Fibroblast of skin of right biceps (primary cell): ENCODE measurements around the gene OR6N1.

Experiments used
- DNase-seq: peaks from one replicate; pipeline ENCODE4 v3.0.0-alpha.2; 2013

The OR6N1 gene

GRCh38 chr1:158771950-158772866, at the start of gene OR6N1:
Gene OR6N1 (minus strand): TSS chr1:158772195. CDS start chr1:158766682, 5,513 bp downstream.
- no peak for DNase-seq

DNA sequence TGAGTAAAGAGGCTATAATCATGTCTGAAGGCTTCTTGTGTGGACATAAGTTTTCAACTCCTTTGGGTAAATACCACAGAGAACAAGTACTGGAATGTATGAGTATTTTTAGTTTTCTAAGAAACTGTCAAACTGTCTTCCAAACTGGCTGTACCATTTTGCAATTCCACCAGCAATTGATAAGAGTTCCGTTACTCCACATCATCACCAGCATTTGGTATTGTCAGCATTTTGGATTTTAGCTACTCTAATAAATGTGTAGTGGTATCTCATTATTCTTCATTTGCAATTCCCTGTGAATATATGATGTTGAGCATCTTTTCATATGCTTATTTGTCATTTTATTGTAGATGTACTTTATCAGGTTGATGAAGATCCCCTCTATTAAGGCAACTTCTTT, 49.7 kb upstream of the OR6N1 start:
- no peak for DNase-seq

DNA sequence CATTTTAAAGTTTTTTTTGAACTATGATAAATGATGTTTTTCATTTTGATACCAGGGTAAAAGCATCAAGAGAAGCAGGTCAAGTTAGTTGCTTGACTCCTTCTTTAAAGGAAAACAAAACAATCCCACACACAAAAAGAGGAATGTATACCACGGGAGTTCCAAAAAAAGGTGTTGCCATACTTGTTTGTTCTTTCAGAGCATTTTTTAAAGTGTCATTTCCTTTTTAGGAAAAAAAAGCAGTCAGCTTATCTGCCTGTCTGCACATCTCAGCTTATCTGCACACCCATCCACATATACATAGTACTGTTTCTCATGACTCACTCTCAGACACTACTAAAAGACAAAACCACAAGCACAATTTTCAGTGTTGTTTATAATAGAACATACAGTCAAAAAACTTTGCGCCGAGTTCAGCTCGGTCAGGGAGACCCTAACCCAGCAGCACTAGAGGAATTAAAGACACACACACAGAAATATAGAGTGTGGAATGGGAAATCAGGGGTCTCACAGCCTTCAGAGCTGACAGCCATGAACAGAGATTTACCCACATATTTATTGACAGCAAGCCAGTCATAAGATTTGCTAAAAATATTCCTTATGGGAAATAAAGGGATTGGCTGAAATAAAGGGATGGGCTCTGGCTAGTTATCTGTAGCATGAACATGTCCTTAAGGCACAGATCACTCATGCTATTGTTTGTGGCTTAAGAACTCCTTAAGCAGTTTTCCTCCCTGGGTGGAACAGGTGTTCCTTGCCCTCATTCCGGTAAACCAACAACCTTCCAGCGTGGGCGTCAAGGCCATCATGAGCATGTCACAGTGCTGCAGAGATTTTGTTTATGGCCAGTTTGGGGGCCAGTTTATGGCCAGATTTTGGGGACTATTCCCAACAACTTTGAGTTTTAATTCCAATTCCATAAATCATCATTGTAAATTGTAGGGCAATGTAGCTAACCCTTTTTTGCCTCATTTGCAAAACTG, 47.8 kb upstream of the OR6N1 start:
- DNase-seq: no peak

- no peak for DNase-seq
Observed at GRCh38 chr1:158818975-158819431, 47.0 kb upstream of the OR6N1 start.

DNA sequence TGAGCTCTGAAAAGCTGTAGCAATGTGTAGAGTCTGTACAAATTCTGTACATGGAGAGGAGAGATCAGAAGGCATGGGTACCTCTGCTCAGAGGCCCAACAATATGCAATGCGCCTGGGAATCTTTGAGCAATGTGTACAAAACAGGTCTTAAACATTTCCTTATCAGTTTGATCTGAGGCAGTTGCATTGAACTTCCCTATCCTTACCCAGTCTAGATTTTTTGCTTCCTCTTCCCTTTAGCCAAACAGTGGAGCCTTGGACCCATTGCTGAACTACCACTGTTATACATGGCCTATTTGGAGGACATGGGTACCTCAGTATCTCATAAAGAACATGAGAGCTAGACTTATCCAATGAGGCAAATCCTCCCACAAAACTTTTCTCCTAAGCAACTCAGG, 46.6 kb upstream of the OR6N1 start:
- no peak for DNase-seq

DNA sequence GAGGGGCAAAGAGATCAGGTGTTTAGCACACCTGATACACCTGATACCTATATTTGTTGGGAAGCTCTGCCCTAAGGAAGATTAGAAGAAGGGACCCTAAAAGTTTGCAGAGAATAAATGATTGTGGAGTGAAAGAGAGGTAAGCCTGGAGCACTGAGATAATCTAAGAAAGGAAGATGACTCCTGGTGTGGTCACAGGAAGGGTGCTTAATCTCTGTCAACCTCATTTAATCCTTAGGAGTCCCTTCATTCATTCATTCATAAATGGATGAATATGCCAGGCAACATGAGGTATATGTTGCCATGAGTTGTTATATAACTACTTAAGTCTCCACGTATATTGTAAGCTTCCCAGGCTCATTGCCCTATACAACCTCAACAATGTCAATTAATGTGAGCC, 43.0 kb upstream of the OR6N1 start:
- DNase-seq: no peak

DNA sequence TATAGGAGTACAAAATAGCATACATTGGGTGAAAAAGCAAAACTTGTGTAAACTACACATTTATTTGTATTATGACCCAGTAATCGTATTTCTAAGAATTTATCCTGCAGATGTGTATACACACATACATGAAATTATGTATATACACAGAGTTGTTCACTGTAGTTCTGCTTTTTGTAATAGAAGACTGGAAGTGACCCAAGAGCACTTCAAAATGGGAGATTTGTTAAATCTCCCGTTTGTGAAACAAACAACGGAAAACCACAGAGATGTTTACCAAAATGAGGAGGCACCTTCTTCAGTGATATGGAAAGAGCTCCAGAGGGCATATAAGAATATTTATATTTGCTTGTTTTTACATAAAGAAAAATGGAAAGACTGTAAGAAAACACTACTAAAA, 41.2 kb upstream of the OR6N1 start:
- no peak for DNase-seq

DNA sequence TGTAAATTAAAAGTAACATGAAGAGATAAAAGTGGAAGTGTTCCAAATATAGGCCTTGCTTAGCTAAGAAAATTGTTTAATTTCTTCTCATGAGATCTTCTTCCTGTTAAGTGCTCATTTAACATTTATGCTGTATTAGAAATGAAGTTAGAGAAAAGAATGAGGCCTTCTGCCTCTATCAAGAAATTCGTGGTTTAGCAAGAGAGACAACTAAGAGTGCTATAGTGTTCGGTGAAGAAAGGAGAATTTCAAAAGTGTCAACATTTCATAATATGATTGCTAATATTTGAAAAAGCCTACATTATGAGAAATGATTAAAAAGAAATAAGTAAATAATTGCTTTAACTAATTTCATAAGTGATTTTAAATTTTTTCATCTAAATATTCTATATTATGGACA, 40.3 kb upstream of the OR6N1 start:
- DNase-seq: no peak

DNA sequence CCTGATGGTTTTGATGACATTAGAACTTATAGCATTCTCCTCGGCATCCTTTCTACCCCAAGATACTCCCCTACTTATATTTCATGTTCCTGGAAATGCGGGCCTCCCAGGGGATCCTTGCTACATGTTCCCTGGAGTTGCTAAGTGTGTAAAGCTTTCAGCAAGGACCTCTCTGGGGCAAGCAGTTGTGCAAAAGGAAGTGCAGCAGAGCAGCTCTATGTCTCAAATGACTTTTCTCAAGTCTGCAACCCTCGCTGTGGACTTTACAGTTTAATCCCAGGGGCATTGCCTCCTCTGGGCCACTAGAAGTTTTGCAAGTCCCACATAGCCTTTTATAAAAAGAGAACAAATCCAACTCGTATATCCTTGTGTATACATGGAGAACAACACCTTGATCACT, 38.3 kb upstream of the OR6N1 start:
- no peak for DNase-seq

DNA sequence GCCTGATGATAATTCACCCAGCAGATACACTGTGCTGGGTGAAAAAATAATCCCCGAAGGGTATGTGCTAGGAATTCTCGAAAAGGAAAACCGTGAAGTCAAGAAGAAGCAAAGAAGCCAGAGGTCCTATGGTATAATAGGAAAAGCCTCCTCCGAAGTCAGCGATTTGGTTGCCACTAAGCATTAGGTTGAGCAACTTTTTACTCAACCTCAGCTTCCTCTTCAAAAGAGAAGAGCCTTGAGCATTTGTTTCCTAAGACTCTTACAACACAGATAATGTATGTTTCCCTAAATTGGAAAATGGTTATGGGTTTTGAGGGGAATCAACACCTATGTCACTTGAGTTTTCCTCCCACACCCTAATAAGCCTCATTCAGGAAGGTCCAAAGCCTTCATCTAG, 37.9 kb upstream of the OR6N1 start:
- DNase-seq: no peak

- no peak for DNase-seq
Observed at GRCh38 chr1:158809256-158809655, 37.3 kb upstream of the OR6N1 start.

- no peak for DNase-seq
Observed at GRCh38 chr1:158806916-158807536, 35.0 kb upstream of the OR6N1 start.

GRCh38 chr1:158803678-158804077, 31.7 kb upstream of the OR6N1 start:
- DNase-seq: no peak

GRCh38 chr1:158801396-158801795, 29.4 kb upstream of the OR6N1 start:
- DNase-seq: no peak

- DNase-seq: no peak
Observed at GRCh38 chr1:158800526-158800925, 28.5 kb upstream of the OR6N1 start.

- DNase-seq: no peak
Observed at GRCh38 chr1:158799689-158800088, 27.7 kb upstream of the OR6N1 start.

DNA sequence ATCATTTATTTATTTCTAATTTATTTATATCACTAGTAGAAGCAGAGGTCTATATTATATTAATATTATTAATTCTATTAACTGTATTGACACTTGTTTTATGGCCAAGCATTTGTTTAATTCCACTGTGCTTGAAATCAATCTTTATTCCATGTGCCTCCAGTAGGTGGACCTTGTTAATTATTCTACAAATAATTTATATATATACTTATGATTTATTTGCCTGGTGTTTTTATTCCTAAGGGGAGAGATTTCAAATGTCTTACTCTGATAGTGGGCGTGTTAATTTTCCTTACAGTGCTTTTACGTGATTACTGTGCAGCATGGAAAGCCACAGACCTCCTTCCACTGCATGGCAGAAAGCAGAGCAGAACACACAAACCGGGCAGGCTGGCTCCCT, 26.5 kb upstream of the OR6N1 start:
- DNase-seq: no peak

- no peak for DNase-seq
Observed at GRCh38 chr1:158794247-158794646, 22.3 kb upstream of the OR6N1 start.

DNA sequence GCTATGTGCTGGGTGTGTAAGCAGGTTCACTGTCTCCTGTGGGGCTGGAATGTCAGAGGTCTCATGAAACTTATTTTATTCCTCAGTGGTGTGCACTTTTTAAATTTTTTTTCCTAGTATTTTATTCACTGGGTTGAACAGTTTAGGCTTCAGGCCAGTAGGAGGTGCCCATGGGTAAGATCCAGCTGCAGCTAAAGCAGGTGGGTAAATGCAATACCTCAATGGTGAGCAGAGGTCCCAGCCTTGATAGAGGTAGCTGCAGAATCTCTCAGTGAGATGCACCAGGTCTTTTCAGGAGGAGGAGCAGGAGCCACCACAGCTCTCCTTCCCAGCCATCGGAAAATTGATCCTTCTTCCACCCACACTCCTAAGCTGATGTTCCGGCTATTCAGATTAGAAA, 21.6 kb upstream of the OR6N1 start:
- DNase-seq: no peak

DNA sequence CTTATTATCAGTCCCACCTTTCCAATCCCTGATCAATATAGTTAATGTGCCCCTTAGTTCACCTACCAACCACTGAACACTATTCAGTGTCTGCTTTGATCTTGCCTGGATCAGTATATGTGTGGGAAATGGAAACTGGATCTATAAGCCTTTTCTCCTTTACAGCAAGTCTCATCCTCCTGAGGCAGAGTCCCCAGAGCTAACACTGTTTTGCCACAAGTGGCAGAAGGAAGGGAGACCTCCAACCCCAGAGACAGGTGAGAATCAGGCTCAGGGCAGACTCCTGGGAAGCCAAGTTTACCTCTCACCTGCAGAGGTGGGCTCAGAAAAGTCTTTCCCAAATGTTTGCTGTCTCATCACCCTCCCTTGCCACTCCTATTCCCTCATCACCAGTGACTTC, 9.1 kb upstream of the OR6N1 start, which contains the start of gene OR6N2:
Gene OR6N2, minus strand, starts transcription at position 101 of the 400 bp plus-strand sequence. CDS start 3,569 bp downstream, outside the sequence.
- DNase-seq: no peak

GRCh38 chr1:158754420-158754819, 17.6 kb downstream of the OR6N1 start, which contains the start of gene OR6K6:
Gene OR6K6 (plus strand): TSS chr1:158754720. CDS start chr1:158754888, 168 bp downstream.
- DNase-seq: no peak

DNA sequence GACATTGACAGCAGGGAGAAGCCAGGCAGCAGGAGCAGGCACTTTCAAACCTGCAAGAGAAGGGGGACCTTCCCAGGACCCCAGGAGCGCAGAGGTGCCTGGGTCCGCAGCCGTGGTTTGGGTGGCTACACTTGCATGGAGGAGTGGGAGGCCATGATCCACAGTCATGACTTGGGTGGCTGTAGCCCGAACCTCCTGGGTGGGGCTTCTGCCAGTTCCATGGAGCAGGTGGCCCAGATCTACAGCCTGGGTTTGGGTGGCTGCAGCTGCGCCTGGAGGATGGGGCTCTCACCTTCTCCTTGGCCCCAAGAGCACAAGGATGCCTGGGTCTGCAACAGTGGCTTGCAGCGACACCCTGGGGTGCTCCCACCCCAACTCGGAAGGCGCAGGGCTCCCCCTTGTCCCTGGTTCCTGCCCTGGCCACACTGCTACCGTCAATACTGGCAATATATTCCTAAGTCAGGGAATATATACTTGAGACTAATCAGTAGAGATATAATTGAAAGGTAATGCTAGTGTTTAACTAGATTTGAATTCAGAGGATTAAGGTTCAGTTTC, 19.8 kb downstream of the OR6N1 start:
- DNase-seq: no peak
